ENCODE measurements around the gene RELA.

The RELA gene

GRCh38 chr11:65604258-65604657 lies 58.5 kb downstream of the RELA start:
- no peak overlapping the region for H3K4me3 ChIP-seq (ENCODE audit: low read length)
- H3K9me3 ChIP-seq (ENCODE audit: low read length): no peaks in the 10 kb centered on the region
- no peaks in the 10 kb centered on the region for H3K27me3 ChIP-seq (ENCODE audit: insufficient read depth, low read length)
- peaks cover 54% of the 10 kb centered on the region for H3K36me3 ChIP-seq (ENCODE audit: insufficient read depth, low read length)
- no peaks in the 10 kb centered on the region for H3K4me1 ChIP-seq (ENCODE audit: insufficient read depth, low read length)
- H2AFZ ChIP-seq (ENCODE audit: low read depth, low read length): no peak overlapping the region
